Measurements from ENCODE around the gene EXD3. TPM values are rescaled to one million over a fixed set of nuclear protein-coding genes. Genes with fewer than 3 reads are reported as not detected.
A peak's percentile ranks its signal among the peaks of the same experiment; 100 is the strongest.

EXD3 gene
- total and polyA plus RNA-seq, 2 of the 13 experiments (the other 11 are each of a cell fraction or from before 2014, with no cell fraction given) = 2.7 to 4.8 TPM

- no peak overlapping the region for H3K4me3 ChIP-seq (replicated peaks in 1 of 3; ENCODE audit: insufficient read depth in 1 of 3, low read depth in 2 of 3, low read length in 3 of 3)
- no peaks in the 10 kb centered on the region for H3K27me3 ChIP-seq (ENCODE audit: control insufficient read depth in 1 of 2, insufficient read depth in 2 of 2, low read length in 2 of 2)
- ATAC-seq (no peak; the same call in 2 of the 3 replicates), FAIRE-seq (no peak), DNase-seq (ENCODE audit: low spot score) (no peak)
- peak overlapping the region; percentile 63 for H3K27ac ChIP-seq (ENCODE audit: extremely low read length, insufficient read depth, low read length)
- no peak overlapping the region for H3K4me2 ChIP-seq (ENCODE audit: low read depth, low read length)
- H3K36me3 ChIP-seq (replicated peaks in 1 of 2; ENCODE audit: control insufficient read depth in 1 of 2, insufficient read depth in 2 of 2, low read length in 2 of 2) = peaks cover 20 to 39% of the 10 kb centered on the region in 2 experiments; a peak in 4 of 5 replicates
- peaks cover 19% of the 10 kb centered on the region for H3K4me1 ChIP-seq (ENCODE audit: insufficient read depth, low read length)
- in situ Hi-C loops (cut with HindIII; ENCODE audit: extremely low pct_ligation_motif_present, low pct_unique_long_range_greater_than_20kb) (no loop called here), intact Hi-C loops (cut with micrococcal nuclease; ENCODE audit: unreplicated experiment) (no loop called here)
- ChIA-PET CTCF (ENCODE audit: low intra/inter-chr PET ratio, low total read pairs) (no interaction called here), POLR2A (interaction anchor here (1.1 to 3.4 kb wide), 3 partner anchors 8 to 28 kb away, joined by 3 to 11 read pairs (median 11); partner anchors contain the start of genes TOR4A and TUBB4B)
- no peaks in the 10 kb centered on the region; the same call in 1 of the 2 replicates for H4K20me1 ChIP-seq (ENCODE audit: insufficient read depth, low read length)
- no peaks in the 10 kb centered on the region for H3K79me2 ChIP-seq (ENCODE audit: insufficient read depth, low read length)
- no TSS peak for BruUV-seq (replicated peaks)
- H3K9me3 ChIP-seq (ENCODE audit: low read length) = no peaks in the 10 kb centered on the region
- WGBS (ENCODE audit: low lambda C conversion rate) = 77% methylated on average over 19 of the region's 19 CpGs
- no peak overlapping the region for H2AFZ ChIP-seq (ENCODE audit: low read length)
- no peak overlapping the region for H3K9ac ChIP-seq (ENCODE audit: insufficient read depth, low read depth, low read length)
- TF ChIP-seq ZNF687 (CRISPR knock-in tag; IDR thresholded peaks at IDR 0.05) (peak; percentile 26), ARNT2 (CRISPR knock-in tag; IDR thresholded peaks at IDR 0.05; ENCODE audit: low read depth) (no peak), PPARG (CRISPR knock-in tag; conservative IDR thresholded peaks at IDR 0.05) (no peak), FOXA1 (IDR thresholded peaks at IDR 0.05) (no peak), FOXA1 (CRISPR knock-in tag; IDR thresholded peaks at IDR 0.05) (no peak), ZMYM2 (CRISPR knock-in tag; IDR thresholded peaks at IDR 0.05) (no peak), SMAD9 (CRISPR knock-in tag; IDR thresholded peaks at IDR 0.05) (no peak), KLF9 (CRISPR knock-in tag; IDR thresholded peaks at IDR 0.05; ENCODE audit: low read depth) (no peak), MNT (IDR thresholded peaks at IDR 0.05) (no peak), ZNF766 (CRISPR knock-in tag; IDR thresholded peaks at IDR 0.05; ENCODE audit: borderline replicate concordance) (no peak), ZNF619 (CRISPR knock-in tag; IDR thresholded peaks at IDR 0.05) (no peak), NR2F6 (IDR thresholded peaks at IDR 0.05) (peak; percentile 41; the same call in 1 of the 2 replicates), NR2F6 (CRISPR knock-in tag; IDR thresholded peaks at IDR 0.05) (no peak), ZNF441 (CRISPR knock-in tag; IDR thresholded peaks at IDR 0.05; ENCODE audit: borderline replicate concordance) (peak; percentile 65; the same call in 1 of the 2 replicates), MAFK (conservative IDR thresholded peaks at IDR 0.05 in 1 of 2, IDR thresholded peaks at IDR 0.05 in 1 of 2; ENCODE audit: low read length in 2 of 2) (peak in 1 of 2 experiments; percentile 32; a peak in 2 of 4 replicates)
- TF ChIP-seq, protein P1, sequence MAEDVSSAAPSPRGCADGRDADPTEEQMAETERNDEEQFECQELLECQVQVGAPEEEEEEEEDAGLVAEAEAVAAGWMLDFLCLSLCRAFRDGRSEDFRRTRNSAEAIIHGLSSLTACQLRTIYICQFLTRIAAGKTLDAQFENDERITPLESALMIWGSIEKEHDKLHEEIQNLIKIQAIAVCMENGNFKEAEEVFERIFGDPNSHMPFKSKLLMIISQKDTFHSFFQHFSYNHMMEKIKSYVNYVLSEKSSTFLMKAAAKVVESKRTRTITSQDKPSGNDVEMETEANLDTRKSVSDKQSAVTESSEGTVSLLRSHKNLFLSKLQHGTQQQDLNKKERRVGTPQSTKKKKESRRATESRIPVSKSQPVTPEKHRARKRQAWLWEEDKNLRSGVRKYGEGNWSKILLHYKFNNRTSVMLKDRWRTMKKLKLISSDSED (CRISPR knock-in tag; IDR thresholded peaks at IDR 0.05) = no peak
- TF ChIP-seq, protein P2, sequence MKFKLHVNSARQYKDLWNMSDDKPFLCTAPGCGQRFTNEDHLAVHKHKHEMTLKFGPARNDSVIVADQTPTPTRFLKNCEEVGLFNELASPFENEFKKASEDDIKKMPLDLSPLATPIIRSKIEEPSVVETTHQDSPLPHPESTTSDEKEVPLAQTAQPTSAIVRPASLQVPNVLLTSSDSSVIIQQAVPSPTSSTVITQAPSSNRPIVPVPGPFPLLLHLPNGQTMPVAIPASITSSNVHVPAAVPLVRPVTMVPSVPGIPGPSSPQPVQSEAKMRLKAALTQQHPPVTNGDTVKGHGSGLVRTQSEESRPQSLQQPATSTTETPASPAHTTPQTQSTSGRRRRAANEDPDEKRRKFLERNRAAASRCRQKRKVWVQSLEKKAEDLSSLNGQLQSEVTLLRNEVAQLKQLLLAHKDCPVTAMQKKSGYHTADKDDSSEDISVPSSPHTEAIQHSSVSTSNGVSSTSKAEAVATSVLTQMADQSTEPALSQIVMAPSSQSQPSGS (CRISPR knock-in tag; IDR thresholded peaks at IDR 0.05) = no peak
These were observed 154.3 kb downstream of the EXD3 start for GRCh38 chr9:137268538-137269201.
